Measurements from ENCODE around the gene KLHL18.

DNA sequence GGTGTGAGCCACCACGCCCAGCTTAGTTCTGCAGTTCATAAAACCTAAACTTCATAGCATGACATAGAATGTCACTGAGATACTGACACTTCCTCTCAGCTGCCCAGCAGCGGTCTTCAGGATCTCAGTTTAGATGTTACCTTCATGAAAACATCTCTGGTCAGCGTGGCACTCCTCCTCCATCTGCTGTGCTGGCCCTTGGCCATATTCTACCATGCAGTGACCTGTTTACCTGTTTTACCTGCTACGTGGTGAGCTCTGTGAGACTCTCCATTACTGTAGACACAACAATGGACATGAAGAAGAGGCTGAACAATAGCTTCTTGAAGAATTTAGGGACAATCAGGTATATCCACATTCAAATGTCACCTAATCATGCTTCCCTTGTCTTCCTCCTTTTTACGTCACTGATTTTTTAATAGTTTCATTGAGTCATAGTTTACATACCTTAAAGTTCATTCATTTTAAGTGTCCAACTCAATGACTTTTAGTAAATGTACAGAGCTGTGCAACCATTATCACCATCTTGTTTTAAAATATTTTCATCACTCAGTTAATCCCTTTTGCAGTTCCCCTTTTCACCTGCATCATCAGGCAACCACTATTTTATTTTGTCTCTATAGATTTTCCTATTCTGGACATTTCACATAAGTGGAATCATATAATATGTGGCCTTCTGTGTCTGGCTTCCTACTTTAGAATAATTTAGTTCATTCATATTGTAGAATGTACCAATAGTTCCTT, 65.8 kb downstream of the KLHL18 start:
- TF ChIP-seq L3MBTL2 (conservative IDR thresholded peaks at IDR 0.05) (no peak), LEF1 (IDR thresholded peaks at IDR 0.05; ENCODE audit: borderline replicate concordance) (no peak)
